ENCODE measurements around the gene CCDC57. TPM values are rescaled to one million over a fixed set of nuclear protein-coding genes. Genes with fewer than 3 reads are reported as not detected.

Gene CCDC57
- total and polyA plus RNA-seq, 2 of the 4 experiments (the other 2 are of a cell fraction), result 7.3 to 31.3 TPM

GRCh38 chr17:82179946-82180475 lies 32.6 kb downstream of the CCDC57 start:
- ChIA-PET CTCF (no interaction called here), POLR2A (ENCODE audit: unreplicated experiment) (no interaction called here)
- ATAC-seq (ENCODE audit: low read depth) (no peak), DNase-seq (no peak)
- dilution Hi-C loops (cut with HindIII; ENCODE audit: low sequenced_read_pairs, unreplicated experiment), result no loop called here
- no peak overlapping the region for H3K9ac ChIP-seq (ENCODE audit: low read depth, low read length)
- in situ Hi-C loops (cut with MboI; ENCODE audit: low sequenced_read_pairs), result no loop called here
- no peak overlapping the region for H4K91ac ChIP-seq (ENCODE audit: insufficient read depth, low read depth, low read length)
- no peak overlapping the region for H2BK5ac ChIP-seq (ENCODE audit: low read depth, low read length, poor library complexity, severe bottlenecking)
- H3K56ac ChIP-seq (ENCODE audit: extremely low read depth, insufficient read depth, low read length), result no peak overlapping the region
- no peak overlapping the region for H2BK20ac ChIP-seq (ENCODE audit: low read depth, low read length)
- no peak overlapping the region for H2AFZ ChIP-seq (replicated peaks; ENCODE audit: low read length, poor library complexity)
- H3K36me3 ChIP-seq (ENCODE audit: control insufficient read depth, insufficient read depth, low read length), result peaks cover 39% of the 10 kb centered on the region
- H3K9me1 ChIP-seq (ENCODE audit: insufficient read depth, low read length), result 0 out of 2 replicates have a peak, but pooled peaks cover 6% of the 10 kb centered on the region
- H2BK15ac ChIP-seq (ENCODE audit: low read depth, low read length), result no peak overlapping the region
- no peak overlapping the region for H3K4me3 ChIP-seq (ENCODE audit: insufficient read depth, low read depth, low read length)
- no peaks in the 10 kb centered on the region for H3K27me3 ChIP-seq (ENCODE audit: control insufficient read depth, insufficient read depth, low read length)
- 92% methylated on average over 8 of the region's 10 CpGs; no CpG with 5 or more reads in 1 of the 2 experiments for WGBS, 2 experiments (ENCODE audit: extremely low coverage in 2 of 2, insufficient read length in 1 of 2)
- H4K20me1 ChIP-seq (ENCODE audit: insufficient read depth, low read length), result no peaks in the 10 kb centered on the region
- no peak overlapping the region for H3K14ac ChIP-seq (replicated peaks; ENCODE audit: low read depth, low read length)
- H3K9me3 ChIP-seq (ENCODE audit: control insufficient read depth, insufficient read depth, low read length), result no peaks in the 10 kb centered on the region
- H3K4ac ChIP-seq (ENCODE audit: low read depth, low read length), result no peak overlapping the region
- H2BK120ac ChIP-seq (ENCODE audit: low read depth, low read length), result no peak overlapping the region
- no TSS peak for BruUV-seq (replicated peaks)
- no peak overlapping the region for H3K4me2 ChIP-seq (ENCODE audit: low read depth, low read length)
- no peak overlapping the region for H2AK5ac ChIP-seq (ENCODE audit: low read depth, low read length)
- H3K27ac ChIP-seq (ENCODE audit: insufficient read depth, low read length), result no peak overlapping the region
- no peak overlapping the region for H3K18ac ChIP-seq (ENCODE audit: low read depth, low read length)
- no peak overlapping the region for H2AK9ac ChIP-seq (replicated peaks; ENCODE audit: low read depth, low read length, poor library complexity)
- no peak overlapping the region for H4K5ac ChIP-seq (ENCODE audit: low read depth, low read length)
- no peaks in the 10 kb centered on the region for H3K4me1 ChIP-seq (ENCODE audit: control insufficient read depth, insufficient read depth, low read length)
- H4K8ac ChIP-seq (ENCODE audit: low read depth in 2 of 2, low read length in 2 of 2), result no peak overlapping the region
- TF ChIP-seq RAD21 (IDR thresholded peaks at IDR 0.05; ENCODE audit: low read length), result no peak
- TF ChIP-seq MAZ (IDR thresholded peaks at IDR 0.05; ENCODE audit: borderline replicate concordance, low read depth, low read length), result no peak
- TF ChIP-seq BHLHE40 (IDR thresholded peaks at IDR 0.05; ENCODE audit: low read depth, low read length), result no peak
- TF ChIP-seq MAFK (IDR thresholded peaks at IDR 0.05; ENCODE audit: low read depth, low read length), result no peak
- no peak for TF ChIP-seq RCOR1 (IDR thresholded peaks at IDR 0.05; ENCODE audit: insufficient replicate concordance, low read length)
- TF ChIP-seq CEBPB (IDR thresholded peaks at IDR 0.05; ENCODE audit: low read depth, low read length), result no peak
- no peak for TF ChIP-seq RFX5 (IDR thresholded peaks at IDR 0.05; ENCODE audit: low read depth, low read length)
- TF ChIP-seq FOS (IDR thresholded peaks at IDR 0.05; ENCODE audit: low read depth, low read length), result no peak
- TF ChIP-seq MXI1 (IDR thresholded peaks at IDR 0.05; ENCODE audit: borderline replicate concordance, low read depth, low read length), result no peak
- TF ChIP-seq, protein P1, sequence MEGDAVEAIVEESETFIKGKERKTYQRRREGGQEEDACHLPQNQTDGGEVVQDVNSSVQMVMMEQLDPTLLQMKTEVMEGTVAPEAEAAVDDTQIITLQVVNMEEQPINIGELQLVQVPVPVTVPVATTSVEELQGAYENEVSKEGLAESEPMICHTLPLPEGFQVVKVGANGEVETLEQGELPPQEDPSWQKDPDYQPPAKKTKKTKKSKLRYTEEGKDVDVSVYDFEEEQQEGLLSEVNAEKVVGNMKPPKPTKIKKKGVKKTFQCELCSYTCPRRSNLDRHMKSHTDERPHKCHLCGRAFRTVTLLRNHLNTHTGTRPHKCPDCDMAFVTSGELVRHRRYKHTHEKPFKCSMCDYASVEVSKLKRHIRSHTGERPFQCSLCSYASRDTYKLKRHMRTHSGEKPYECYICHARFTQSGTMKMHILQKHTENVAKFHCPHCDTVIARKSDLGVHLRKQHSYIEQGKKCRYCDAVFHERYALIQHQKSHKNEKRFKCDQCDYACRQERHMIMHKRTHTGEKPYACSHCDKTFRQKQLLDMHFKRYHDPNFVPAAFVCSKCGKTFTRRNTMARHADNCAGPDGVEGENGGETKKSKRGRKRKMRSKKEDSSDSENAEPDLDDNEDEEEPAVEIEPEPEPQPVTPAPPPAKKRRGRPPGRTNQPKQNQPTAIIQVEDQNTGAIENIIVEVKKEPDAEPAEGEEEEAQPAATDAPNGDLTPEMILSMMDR (conservative IDR thresholded peaks at IDR 0.05; ENCODE audit: low read depth, low read length), result no peak
- no peak for TF ChIP-seq CHD1 (IDR thresholded peaks at IDR 0.05; ENCODE audit: low read depth, low read length)
- no peak for TF ChIP-seq USF2 (IDR thresholded peaks at IDR 0.05; ENCODE audit: low read depth, low read length)
- no peak for TF ChIP-seq ELK1 (IDR thresholded peaks at IDR 0.05; ENCODE audit: borderline replicate concordance, low read depth, low read length)
- no peak for TF ChIP-seq SMC3 (IDR thresholded peaks at IDR 0.05; ENCODE audit: low read depth, low read length)
- no peak for TF ChIP-seq POLR2A (IDR thresholded peaks at IDR 0.05; ENCODE audit: low read depth, low read length)
- no peak for TF ChIP-seq NFE2L2 (IDR thresholded peaks at IDR 0.05; ENCODE audit: low read depth, low read length)
- peaks cover 0 to 4% of the 10 kb centered on the region in 2 experiments; a peak in 1 of 4 replicates for H3K79me1 ChIP-seq (ENCODE audit: low read depth in 1 of 2, low read length in 2 of 2)
- no peak overlapping the region for H3K23ac ChIP-seq (ENCODE audit: low read depth, low read length)
- intact Hi-C loops (cut with micrococcal nuclease), result no loop called here

Data from IMR-90 (cell line).